WTC11 (cell line): ENCODE data around the gene TSKU.

ENCODE experiments used
- SP1 ChIP-seq: sonication (generic); formaldehyde crosslinking; conservative IDR thresholded peaks from 2 replicates; pipeline ENCODE4 v1.8.1; 2022; ENCODE audit warnings: missing genetic modification reagents
- TF ChIP-seq, protein P1 (sequence below): sonication (generic); formaldehyde crosslinking; IDR thresholded peaks from 2 replicates; pipeline ENCODE4 v1.8.0; 2022; ENCODE audit warnings: mild to moderate bottlenecking, missing genetic modification reagents

- TF ChIP-seq, protein P1, sequence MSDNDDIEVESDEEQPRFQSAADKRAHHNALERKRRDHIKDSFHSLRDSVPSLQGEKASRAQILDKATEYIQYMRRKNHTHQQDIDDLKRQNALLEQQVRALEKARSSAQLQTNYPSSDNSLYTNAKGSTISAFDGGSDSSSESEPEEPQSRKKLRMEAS: no peak
- no peak for TF ChIP-seq SP1 (CRISPR knock-in tag)
Observed at GRCh38 chr11:76748948-76749347, 34.2 kb upstream of the TSKU start.
